Urinary bladder (tissue), 4 donors: ENCODE data around the gene LCK. TPM values are rescaled to one million over a fixed set of nuclear protein-coding genes. Genes with fewer than 3 reads are reported as not detected.

Source experiments
- DNase-seq: peaks from one replicate; pipeline ENCODE4 v3.0.0-alpha.2; 2015; ENCODE audit errors: extremely low spot score
- H3K27ac ChIP-seq: one replicate; pipeline ENCODE4 v1.5.1; 2013; ENCODE audit warnings: low read depth, mild to moderate bottlenecking, moderate library complexity
- H3K36me3 ChIP-seq: one replicate; pipeline ENCODE4 v1.6.1; 2013; ENCODE audit warnings: mild to moderate bottlenecking, moderate library complexity; ENCODE audit not compliant: insufficient read depth
- H3K4me1 ChIP-seq: one replicate; pipeline ENCODE4 v1.6.1; 2013; ENCODE audit warnings: mild to moderate bottlenecking, moderate library complexity; ENCODE audit not compliant: insufficient read depth
- H3K4me3 ChIP-seq: one replicate; pipeline ENCODE4 v1.5.1; 2013; ENCODE audit warnings: low read depth, low read length
- WGBS: extraction: QIAGEN DNeasy Blood & Tissue Kit; methylation state at CpG from one replicate; pipeline ENCODE4 v1.1.7; 2013; 5-methylcytosine and 5-hydroxymethylcytosine counted together
- polyA plus RNA-seq: library from polyadenylated mRNA; stranded (reverse); fragments of 200-250 nt; gene quantifications from one replicate; pipeline ENCODE4 v1.2.3, GENCODE V29; 2013
- total RNA-seq: library from RNA; depleted of rRNA; stranded (reverse); fragments of >200 nt; gene quantifications from one replicate; pipeline ENCODE4 v1.2.3, GENCODE V29; 2014
- donor health status: healthy with polysubstance abuse.
- donor health status: healthy.

Gene LCK
- total RNA-seq = 0.90 TPM
- polyA plus RNA-seq = 2.1 TPM

DNA sequence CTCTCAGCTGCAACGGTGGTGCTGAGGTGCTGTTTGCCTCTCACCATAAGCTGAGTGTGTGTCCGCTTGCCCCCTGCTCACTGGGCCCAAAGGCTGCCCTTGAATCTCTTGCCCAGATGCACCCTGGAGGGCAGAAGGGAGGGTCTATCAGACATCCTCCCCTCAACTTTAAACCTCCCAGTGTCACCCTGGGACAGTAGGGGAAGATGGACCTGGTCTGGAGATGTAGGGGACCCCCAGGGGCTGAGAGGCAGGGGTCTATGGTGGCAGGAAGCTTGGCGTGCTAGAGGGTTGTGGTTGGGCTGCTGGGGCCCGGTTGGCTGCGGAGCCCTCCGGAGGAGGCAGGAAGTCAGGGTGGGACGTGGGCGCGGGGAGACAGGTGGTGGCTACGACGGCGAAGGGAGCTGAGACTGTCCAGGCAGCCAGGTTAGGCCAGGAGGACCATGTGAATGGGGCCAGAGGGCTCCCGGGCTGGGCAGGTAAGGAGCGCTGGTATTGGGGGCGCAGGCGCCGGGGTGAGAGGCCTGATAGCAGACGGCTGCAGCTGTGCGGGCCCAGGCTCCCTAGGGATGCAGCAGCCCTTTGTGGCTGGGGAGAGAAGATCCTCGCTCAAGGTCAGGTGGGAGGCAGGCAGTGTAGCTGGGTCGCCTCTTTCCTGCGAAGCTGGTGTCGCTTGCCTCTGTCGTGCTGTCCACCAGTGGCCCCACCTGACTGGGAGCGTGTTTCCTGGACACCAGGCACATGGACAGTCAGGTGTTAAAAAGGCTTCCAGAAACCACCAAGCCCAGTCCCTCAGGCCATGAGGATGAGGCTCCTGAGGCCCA lies at the start of gene LCK:
TSS of gene LCK (plus strand) at position 373 of the 824 bp plus-strand sequence. CDS start 23,065 bp downstream, outside the sequence.
- no peaks in the 10 kb centered on the region for H3K36me3 ChIP-seq
- no peak for DNase-seq
- no peaks in the 10 kb centered on the region for H3K4me1 ChIP-seq
- H3K27ac ChIP-seq = peak within 1 kb of the TSS; percentile 23
- 80% methylated on average over 25 of the region's 25 CpGs for whole genome bisulfite sequencing
- peak within 1 kb of the TSS; percentile 17 for H3K4me3 ChIP-seq

DNA sequence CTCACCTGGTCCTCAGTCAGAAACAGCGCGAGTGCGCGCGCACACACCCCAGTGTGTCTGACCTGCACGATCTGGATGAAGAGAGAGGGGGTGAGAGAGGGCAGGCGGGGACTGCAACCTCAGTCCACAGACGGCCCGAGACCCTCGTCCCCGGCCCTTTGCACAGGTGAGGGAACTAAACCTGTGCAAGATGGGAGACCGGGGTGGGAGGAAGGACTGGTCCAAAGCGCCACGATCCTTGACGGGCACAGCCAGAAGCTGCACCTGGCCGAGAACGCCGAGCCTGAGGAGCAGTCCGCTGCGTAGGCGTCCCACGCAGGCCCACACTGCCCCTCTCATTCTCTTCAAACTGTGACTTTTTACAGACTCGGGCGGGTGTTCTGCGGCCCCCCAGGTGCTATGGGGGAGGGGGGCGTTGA lies 46.1 kb upstream of the LCK start:
- DNase-seq = no peak
- H3K36me3 ChIP-seq = no peaks in the 10 kb centered on the region
- H3K4me3 ChIP-seq = peak overlapping the region; percentile 50
- no peaks in the 10 kb centered on the region for H3K4me1 ChIP-seq
- no peak overlapping the region for H3K27ac ChIP-seq
- 26% methylated on average over 26 of the region's 26 CpGs for WGBS

DNA sequence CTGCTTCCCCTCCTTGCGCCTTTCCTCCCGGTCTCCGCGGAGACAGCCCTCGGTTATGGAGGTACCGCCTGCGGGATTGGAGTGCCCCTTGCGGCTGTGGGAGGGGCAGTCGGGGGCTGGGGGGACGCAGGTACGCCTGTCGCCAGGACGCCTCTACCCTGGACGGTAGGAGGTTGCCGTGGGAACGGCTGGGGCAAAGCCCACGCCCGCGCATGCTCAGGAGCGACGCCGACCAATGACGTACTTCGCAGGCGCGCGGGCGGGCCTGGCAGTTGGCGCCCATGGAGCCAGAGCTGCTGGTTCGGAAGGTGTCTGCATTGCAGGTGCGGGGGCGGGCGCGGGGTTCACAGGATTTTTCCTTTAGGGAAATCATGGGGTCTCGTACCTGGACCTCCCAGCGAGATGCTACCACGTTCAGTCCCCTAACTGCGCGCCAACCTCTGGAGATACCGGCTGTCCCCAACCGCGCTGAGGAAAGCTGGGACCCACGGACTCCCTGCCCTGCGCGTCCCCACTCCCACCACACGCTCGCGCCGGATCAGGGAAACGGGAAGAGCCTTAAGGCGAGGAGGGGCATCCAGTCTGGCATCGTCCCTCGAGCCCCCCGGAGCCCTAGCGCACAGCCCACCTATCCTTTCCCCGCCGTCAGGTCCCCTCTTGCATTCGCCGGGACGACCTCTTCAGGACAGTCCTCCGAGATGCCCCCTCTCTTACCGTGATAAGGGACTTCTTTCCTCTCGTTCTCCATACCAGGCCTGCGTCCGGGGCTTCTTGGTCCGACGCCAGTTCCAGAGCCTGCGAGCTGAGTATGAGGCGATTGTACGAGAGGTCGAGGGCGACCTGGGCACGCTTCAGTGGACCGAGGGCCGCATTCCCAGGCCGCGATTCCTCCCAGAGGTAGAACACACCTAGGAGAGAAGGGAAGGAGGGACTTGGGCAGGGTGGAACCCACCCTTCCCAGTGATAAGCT lies 45.4 kb upstream of the LCK start, which contains the start of gene IQCC:
TSS of gene IQCC (plus strand) at position 271 of the 970 bp plus-strand sequence. CDS start at position 282, 11 bp downstream.
- Histone ChIP-seq H3K36me3 (no peaks in the 10 kb centered on the region), H3K4me1 (no peaks in the 10 kb centered on the region), H3K27ac (no peak within 1 kb of the TSS), H3K4me3 (peak within 1 kb of the TSS; percentile 50)
- DNase-seq = peak; percentile 69
- WGBS = 2% methylated on average over 77 of the region's 77 CpGs

DNA sequence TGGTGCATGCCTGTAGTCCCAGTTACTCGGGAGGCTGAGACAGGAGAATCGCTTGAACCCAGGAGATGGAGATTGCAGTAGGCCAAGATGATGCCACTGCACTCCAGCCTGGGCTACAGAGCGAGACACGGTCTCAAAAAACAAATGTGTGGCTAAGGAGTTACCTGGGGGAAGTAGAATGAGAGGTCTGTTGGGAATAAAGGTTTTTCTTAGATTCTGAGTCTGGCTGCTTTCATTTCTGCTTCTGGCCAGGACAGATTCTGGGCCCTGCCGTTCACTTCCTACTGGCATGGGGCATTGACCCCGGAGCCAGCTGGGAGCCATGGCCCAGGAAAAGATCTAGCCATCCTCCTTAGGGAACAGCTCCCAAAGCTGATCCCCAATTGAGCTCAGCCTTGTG lies 42.6 kb upstream of the LCK start:
- WGBS = 85% methylated on average over 6 of the region's 6 CpGs
- no peak for DNase-seq
- H3K4me1 ChIP-seq = no peaks in the 10 kb centered on the region
- H3K36me3 ChIP-seq = no peaks in the 10 kb centered on the region
- no peak overlapping the region for H3K4me3 ChIP-seq
- H3K27ac ChIP-seq = no peak overlapping the region

GRCh38 chr1:32208891-32209328 lies 42.2 kb upstream of the LCK start, which contains the start of gene DCDC2B:
Gene DCDC2B, plus strand, starts transcription at chr1:32209089. Its CDS starts 5 bp downstream, at chr1:32209094.
- H3K36me3 ChIP-seq = no peaks in the 10 kb centered on the region
- H3K4me3 ChIP-seq = no peak within 1 kb of the TSS
- DNase-seq = peak; percentile 54
- 72% methylated on average over 5 of the region's 5 CpGs for WGBS
- H3K27ac ChIP-seq = no peak within 1 kb of the TSS
- H3K4me1 ChIP-seq = no peaks in the 10 kb centered on the region

DNA sequence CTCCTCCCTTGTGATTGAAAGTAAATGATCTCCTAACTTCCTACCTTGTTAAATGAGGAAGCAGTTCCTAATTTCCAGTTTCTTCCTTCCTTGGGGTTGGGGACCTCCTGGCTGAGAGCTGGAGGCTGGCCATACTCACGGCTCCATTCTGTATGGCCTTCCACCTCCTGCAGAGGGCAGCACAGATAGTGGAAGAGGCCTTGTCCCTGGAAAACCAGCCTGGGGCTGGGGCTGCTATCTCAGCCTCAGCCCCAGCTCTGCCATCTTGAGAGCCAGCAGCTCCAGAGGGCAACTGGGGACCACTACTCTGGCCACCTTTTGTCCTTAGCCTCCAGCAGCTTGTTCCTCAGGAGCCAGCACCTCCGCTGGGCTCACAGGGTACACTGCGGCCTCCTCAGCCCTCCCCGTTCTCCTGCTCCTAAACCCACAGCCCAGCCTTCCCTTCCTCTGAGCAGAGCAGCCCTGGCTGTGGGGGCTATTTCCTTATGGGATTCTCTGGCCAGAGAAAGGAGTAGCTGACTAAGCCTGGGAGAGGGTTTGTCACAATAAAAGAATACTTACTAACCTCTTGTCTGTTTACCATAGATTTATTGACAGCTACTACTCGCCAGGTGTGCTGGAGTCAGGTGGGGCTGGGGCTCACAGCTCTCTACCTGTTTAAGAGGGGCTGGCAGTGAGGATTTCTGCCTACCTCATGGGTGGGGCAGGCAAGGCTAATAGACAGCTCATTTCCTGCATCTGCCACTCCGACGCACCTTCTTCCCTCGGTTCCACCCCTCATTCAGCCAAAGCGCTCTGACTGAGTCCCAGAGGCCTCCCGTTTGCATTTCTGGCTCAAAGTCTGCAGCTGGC lies 35.2 kb upstream of the LCK start:
- H3K27ac ChIP-seq = no peak overlapping the region
- H3K4me1 ChIP-seq = no peaks in the 10 kb centered on the region
- 79% methylated on average over 10 of the region's 10 CpGs for WGBS
- H3K4me3 ChIP-seq = no peak overlapping the region
- peaks cover 2% of the 10 kb centered on the region for H3K36me3 ChIP-seq
- DNase-seq = no peak

GRCh38 chr1:32216566-32216965 lies 34.5 kb upstream of the LCK start:
- WGBS = 93% methylated on average over 5 of the region's 5 CpGs
- DNase-seq = no peak
- no peak overlapping the region for H3K27ac ChIP-seq
- H3K4me1 ChIP-seq = no peaks in the 10 kb centered on the region
- H3K36me3 ChIP-seq = peaks cover 2% of the 10 kb centered on the region
- H3K4me3 ChIP-seq = no peak overlapping the region

GRCh38 chr1:32219022-32219421 lies 32.0 kb upstream of the LCK start:
- H3K27ac ChIP-seq = no peak overlapping the region
- H3K36me3 ChIP-seq = peaks cover 2% of the 10 kb centered on the region
- no peak overlapping the region for H3K4me3 ChIP-seq
- no peaks in the 10 kb centered on the region for H3K4me1 ChIP-seq
- 84% methylated on average over 7 of the region's 7 CpGs for WGBS
- no peak for DNase-seq

DNA sequence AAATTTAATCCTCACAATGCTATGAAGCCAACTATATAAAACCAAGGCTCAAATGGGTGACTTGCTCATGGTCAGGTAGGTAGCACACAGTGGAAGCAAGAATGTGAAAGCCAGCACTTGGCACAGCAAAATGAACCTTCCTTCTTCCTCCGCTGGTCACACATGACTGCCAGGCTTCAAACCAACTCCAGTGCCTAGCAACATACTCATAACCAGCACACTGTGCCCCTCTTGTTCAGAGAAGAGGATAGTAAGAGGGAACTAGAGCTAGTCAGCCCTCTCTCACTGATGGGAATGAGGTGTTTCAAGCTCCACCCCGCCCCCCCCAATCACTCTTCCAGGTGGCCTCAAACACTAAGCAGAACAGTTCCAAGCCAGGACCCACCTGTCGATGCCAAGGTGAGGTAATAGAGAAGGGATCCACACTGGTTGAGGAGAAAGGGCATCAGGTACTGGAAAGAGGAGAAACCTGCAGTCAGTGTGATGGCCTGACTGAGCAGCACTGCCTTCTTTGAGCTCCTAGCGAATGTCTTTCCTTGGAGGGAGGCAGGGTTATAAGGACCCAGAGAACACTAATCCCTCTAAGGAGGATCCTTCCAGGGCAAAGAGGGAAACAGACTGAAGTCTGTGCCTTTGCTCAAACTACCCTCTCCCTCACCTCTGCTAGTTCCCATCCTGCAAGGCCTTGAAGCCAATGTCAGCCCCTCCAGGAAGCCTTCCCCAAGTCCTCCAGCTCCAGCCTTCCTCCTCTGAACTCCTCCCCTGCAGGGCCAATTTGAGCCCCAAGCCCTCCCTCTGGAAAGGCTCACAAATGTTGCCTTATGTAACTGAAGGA lies 30.1 kb upstream of the LCK start:
- Histone ChIP-seq H3K27ac (no peak overlapping the region), H3K4me1 (no peaks in the 10 kb centered on the region), H3K4me3 (peak overlapping the region; percentile 89), H3K36me3 (peaks cover 2% of the 10 kb centered on the region)
- DNase-seq = no peak
- 89% methylated on average over 4 of the region's 4 CpGs for WGBS

- Histone ChIP-seq H3K36me3 (peaks cover 1% of the 10 kb centered on the region), H3K4me3 (peak overlapping the region; percentile 89), H3K27ac (no peak overlapping the region), H3K4me1 (no peaks in the 10 kb centered on the region)
- WGBS = 8% methylated on average over 13 of the region's 13 CpGs
- DNase-seq = no peak
Observed at GRCh38 chr1:32221581-32221979, 29.5 kb upstream of the LCK start.

- under 1% methylated on average over 46 of the region's 46 CpGs for WGBS
- Histone ChIP-seq H3K36me3 (no peaks in the 10 kb centered on the region), H3K4me1 (no peaks in the 10 kb centered on the region), H3K4me3 (peak within 1 kb of the TSS; percentile 89), H3K27ac (peak within 1 kb of the TSS; percentile 87)
- DNase-seq = peak; percentile 94
Observed at GRCh38 chr1:32221980-32222755, 28.9 kb upstream of the LCK start, which contains the start of the genes EIF3I and TMEM234. Gene EIF3I, plus strand, starts transcription at chr1:32222407. Its CDS starts 35 bp downstream, at chr1:32222442. Gene TMEM234, minus strand, starts transcription at chr1:32222353. Its CDS starts 31 bp downstream, at chr1:32222322.
